ENCODE data around the gene IL22RA1.

IL22RA1 gene

GRCh38 chr1:24142546-24143534 is at the start of gene IL22RA1:
TSS of gene IL22RA1 (minus strand) at chr1:24143140. CDS start at chr1:24143082, 58 bp downstream.
- no peak for DNase-seq (ENCODE audit: low read depth in 2 of 2)

- peak; percentile 24 to 29 for DNase-seq (ENCODE audit: low read depth in 2 of 2)
Measured at GRCh38 chr1:24191860-24192259, 48.9 kb upstream of the IL22RA1 start.

GRCh38 chr1:24190983-24191461 is 48.1 kb upstream of the IL22RA1 start:
- no peak for DNase-seq (ENCODE audit: low read depth in 2 of 2)

GRCh38 chr1:24189528-24189927 is 46.6 kb upstream of the IL22RA1 start:
- no peak for DNase-seq (ENCODE audit: low read depth in 2 of 2)

- DNase-seq (ENCODE audit: low read depth in 2 of 2), result peak; percentile 57 to 77
Measured at GRCh38 chr1:24186993-24187790, 44.3 kb upstream of the IL22RA1 start, which contains the start of gene IFNLR1. TSS of gene IFNLR1 (minus strand) at chr1:24187289. CDS start at chr1:24187248, 41 bp downstream.

GRCh38 chr1:24186711-24186992 is 43.7 kb upstream of the IL22RA1 start:
- DNase-seq (ENCODE audit: low read depth in 2 of 2), result no peak

- DNase-seq (ENCODE audit: low read depth in 2 of 2), result no peak
Measured at GRCh38 chr1:24186031-24186710, 43.2 kb upstream of the IL22RA1 start.

- no peak for DNase-seq (ENCODE audit: low read depth in 2 of 2)
Measured at GRCh38 chr1:24185076-24185475, 42.1 kb upstream of the IL22RA1 start.

GRCh38 chr1:24182061-24182460 is 39.1 kb upstream of the IL22RA1 start:
- no peak for DNase-seq (ENCODE audit: low read depth in 2 of 2)

GRCh38 chr1:24181619-24182018 is 38.7 kb upstream of the IL22RA1 start:
- no peak for DNase-seq (ENCODE audit: low read depth in 2 of 2)

GRCh38 chr1:24180676-24181075 is 37.7 kb upstream of the IL22RA1 start:
- DNase-seq (ENCODE audit: low read depth in 2 of 2), result no peak

- DNase-seq (ENCODE audit: low read depth in 2 of 2), result no peak
Measured at GRCh38 chr1:24179251-24179840, 36.4 kb upstream of the IL22RA1 start.

- DNase-seq (ENCODE audit: low read depth in 2 of 2), result no peak
Measured at GRCh38 chr1:24178407-24178806, 35.5 kb upstream of the IL22RA1 start.

GRCh38 chr1:24177161-24177560 is 34.2 kb upstream of the IL22RA1 start:
- DNase-seq (ENCODE audit: low read depth in 2 of 2), result no peak

- DNase-seq (ENCODE audit: low read depth in 2 of 2), result no peak
Measured at GRCh38 chr1:24175033-24175755, 32.3 kb upstream of the IL22RA1 start.

GRCh38 chr1:24173638-24174575 is 31.0 kb upstream of the IL22RA1 start:
- no peak for DNase-seq (ENCODE audit: low read depth in 2 of 2)

- no peak for DNase-seq (ENCODE audit: low read depth in 2 of 2)
Measured at GRCh38 chr1:24172598-24172997, 29.7 kb upstream of the IL22RA1 start.

GRCh38 chr1:24169286-24169685 is 26.3 kb upstream of the IL22RA1 start:
- DNase-seq (ENCODE audit: low read depth in 2 of 2), result no peak

GRCh38 chr1:24168245-24168644 is 25.3 kb upstream of the IL22RA1 start:
- no peak for DNase-seq (ENCODE audit: low read depth in 2 of 2)

GRCh38 chr1:24167008-24167407 is 24.1 kb upstream of the IL22RA1 start:
- no peak for DNase-seq (ENCODE audit: low read depth in 2 of 2)
